Lung (tissue), 12 donors: ENCODE results near the gene RCOR2. TPM values are rescaled to one million over a fixed set of nuclear protein-coding genes. Genes with fewer than 3 reads are reported as not detected.

Source experiments
- ATAC-seq: fragments of 200-7000 bp; cut with Tn5 transposase; one replicate; pipeline ENCODE4 v1.9.1; 2020; ENCODE audit warnings: moderate number of reproducible peaks; ENCODE audit not compliant: insufficient read depth, low FRiP score
- DNase-seq, 3 donors: peaks; one replicate each; pipeline ENCODE4 v3.0.0-alpha.2; 2013 to 2017
- H3K27ac ChIP-seq, 2 donors: one replicate each; pipeline ENCODE4 v1.5.1; 2013; ENCODE audit warnings: mild to moderate bottlenecking in 2 of 2, moderate library complexity in 2 of 2, control low read depth in 1 of 2, inconsistent platforms in 1 of 2, low read depth in 1 of 2, low read length in 1 of 2
- H3K27me3 ChIP-seq, 3 donors: one replicate each; pipeline ENCODE4 v1.5.1; 2013; ENCODE audit warnings: low read length in 2 of 3; ENCODE audit not compliant: control insufficient read depth in 3 of 3, insufficient read depth in 3 of 3
- H3K36me3 ChIP-seq, 4 donors: one replicate each; pipeline ENCODE4 v1.5.1; 2013; ENCODE audit warnings: low read length in 4 of 4, mild to moderate bottlenecking in 1 of 4, moderate library complexity in 1 of 4; ENCODE audit not compliant: control insufficient read depth in 4 of 4, insufficient read depth in 4 of 4
- H3K4me1 ChIP-seq, 5 donors: one replicate each; pipeline ENCODE4 v1.5.1; 2013; ENCODE audit warnings: low read length in 5 of 5, mild to moderate bottlenecking in 2 of 5, moderate library complexity in 1 of 5; ENCODE audit not compliant: control insufficient read depth in 5 of 5, insufficient read depth in 5 of 5
- H3K4me3 ChIP-seq: one replicate; pipeline ENCODE4 v1.5.1; 2013; ENCODE audit warnings: mild to moderate bottlenecking, control low read depth, moderate library complexity
- H3K9ac ChIP-seq, 2 donors: one replicate each; pipeline ENCODE4 v1.5.1; 2013; ENCODE audit warnings: low read length in 2 of 2, control low read depth in 1 of 2; ENCODE audit not compliant: insufficient read depth in 1 of 2
- H3K9me3 ChIP-seq, 4 donors: one replicate each; pipeline ENCODE4 v1.5.1; 2013; ENCODE audit warnings: low read length in 3 of 4, mild to moderate bottlenecking in 1 of 4, moderate library complexity in 1 of 4; ENCODE audit not compliant: control insufficient read depth in 4 of 4, insufficient read depth in 3 of 4
- WGBS, 2 donors: extraction: QIAGEN DNeasy Blood & Tissue Kit; methylation state at CpG; one replicate each; pipeline ENCODE4 v1.1.7; 2013; 5-methylcytosine and 5-hydroxymethylcytosine counted together
- polyA plus RNA-seq, 2 donors: library from polyadenylated mRNA; stranded (reverse); fragments of 200-250 nt; gene quantifications; one replicate each; pipeline ENCODE4 v1.2.1, GENCODE V29; 2013
- total RNA-seq, 2 donors: library from RNA; depleted of rRNA in 1 of 2; stranded (reverse); fragments of >200 nt in 1 of 2; gene quantifications; one replicate each; pipeline ENCODE4 v1.2.1, GENCODE V29; 2014 to 2021
- TF ChIP-seq, protein P1 (sequence below): IDR thresholded peaks from 2 replicates; pipeline ENCODE4 v1.5.1; 2012; ENCODE audit warnings: mild to moderate bottlenecking; ENCODE audit errors: control extremely low read depth, extremely low read depth
- donor health status: control.
- donor health status: control.
- donor health status: Bipolar disorder and iron deficiency.
- donor health status: healthy.
- donor health status: DM: yes; HTN: yes; CAD: no.

The RCOR2 gene
- total and polyA plus RNA-seq, 4 donors = 0.16 to 1.6 (median 0.87) TPM

GRCh38 chr11:63892228-63892627 is 24.7 kb downstream of the RCOR2 start:
- peaks cover 0 to 34% (median 4%) of the 10 kb centered on the region in 5 donors for H3K4me1 ChIP-seq
- 24 to 34% methylated on average over 3 of the region's 3 CpGs for WGBS, 2 donors
- ATAC-seq (no peak), DNase-seq (peak in 2 of 3 donors; percentile 25 to 55)
- peaks cover 9 to 17% (median 15%) of the 10 kb centered on the region in 4 donors for H3K36me3 ChIP-seq
- no peak overlapping the region for H3K4me3 ChIP-seq
- no peak overlapping the region for H3K27ac ChIP-seq
- H3K9ac ChIP-seq = no peak overlapping the region
- TF ChIP-seq, protein P1, sequence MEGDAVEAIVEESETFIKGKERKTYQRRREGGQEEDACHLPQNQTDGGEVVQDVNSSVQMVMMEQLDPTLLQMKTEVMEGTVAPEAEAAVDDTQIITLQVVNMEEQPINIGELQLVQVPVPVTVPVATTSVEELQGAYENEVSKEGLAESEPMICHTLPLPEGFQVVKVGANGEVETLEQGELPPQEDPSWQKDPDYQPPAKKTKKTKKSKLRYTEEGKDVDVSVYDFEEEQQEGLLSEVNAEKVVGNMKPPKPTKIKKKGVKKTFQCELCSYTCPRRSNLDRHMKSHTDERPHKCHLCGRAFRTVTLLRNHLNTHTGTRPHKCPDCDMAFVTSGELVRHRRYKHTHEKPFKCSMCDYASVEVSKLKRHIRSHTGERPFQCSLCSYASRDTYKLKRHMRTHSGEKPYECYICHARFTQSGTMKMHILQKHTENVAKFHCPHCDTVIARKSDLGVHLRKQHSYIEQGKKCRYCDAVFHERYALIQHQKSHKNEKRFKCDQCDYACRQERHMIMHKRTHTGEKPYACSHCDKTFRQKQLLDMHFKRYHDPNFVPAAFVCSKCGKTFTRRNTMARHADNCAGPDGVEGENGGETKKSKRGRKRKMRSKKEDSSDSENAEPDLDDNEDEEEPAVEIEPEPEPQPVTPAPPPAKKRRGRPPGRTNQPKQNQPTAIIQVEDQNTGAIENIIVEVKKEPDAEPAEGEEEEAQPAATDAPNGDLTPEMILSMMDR = no peak
- no peaks in the 10 kb centered on the region for H3K27me3 ChIP-seq
- no peaks in the 10 kb centered on the region for H3K9me3 ChIP-seq

GRCh38 chr11:63890368-63890767 is 26.6 kb downstream of the RCOR2 start:
- no peaks in the 10 kb centered on the region for H3K27me3 ChIP-seq
- no peak overlapping the region for H3K27ac ChIP-seq
- H3K36me3 ChIP-seq = peaks cover 2 to 9% (median 3%) of the 10 kb centered on the region in 4 donors
- DNase-seq (no peak), ATAC-seq (no peak)
- peaks cover 0 to 35% (median 4%) of the 10 kb centered on the region in 5 donors for H3K4me1 ChIP-seq
- H3K9me3 ChIP-seq = no peaks in the 10 kb centered on the region
- no peak overlapping the region for H3K9ac ChIP-seq
- TF ChIP-seq, protein P1 = no peak
- 81 to 84% methylated on average over 7 of the region's 7 CpGs for whole genome bisulfite sequencing, 2 donors
- H3K4me3 ChIP-seq = no peak overlapping the region

DNA sequence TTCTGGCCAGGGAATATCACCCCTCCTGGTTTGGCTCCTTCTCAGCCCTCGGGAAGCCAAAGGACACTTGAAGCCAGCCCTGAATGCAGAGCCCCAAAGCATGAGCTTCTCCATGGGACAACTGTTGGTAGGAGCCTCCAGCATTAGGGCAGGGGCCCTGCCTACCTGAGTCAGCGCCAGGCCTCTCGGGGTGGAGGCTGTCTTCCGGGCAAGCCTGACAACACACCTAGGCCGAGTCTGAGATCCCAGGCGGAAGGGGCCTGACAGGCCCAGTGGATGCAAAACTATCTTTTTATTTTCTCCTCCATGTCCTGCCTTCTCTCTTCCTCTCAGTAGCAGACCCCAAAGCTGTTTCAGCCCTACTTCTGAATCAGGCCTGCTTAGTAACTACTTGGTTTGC is 27.6 kb downstream of the RCOR2 start:
- 75 to 90% methylated on average over 6 of the region's 6 CpGs for WGBS, 2 donors
- H3K9ac ChIP-seq = no peak overlapping the region
- ATAC-seq (no peak), DNase-seq (no peak)
- peak overlapping the region in 1 of 2 donors; percentile 61 for H3K27ac ChIP-seq
- no peaks in the 10 kb centered on the region for H3K27me3 ChIP-seq
- TF ChIP-seq, protein P1 = no peak
- H3K4me1 ChIP-seq = peaks cover 2 to 35% (median 4%) of the 10 kb centered on the region in 5 donors
- peaks cover 0 to 2% (median under 1%) of the 10 kb centered on the region in 4 donors for H3K36me3 ChIP-seq
- H3K9me3 ChIP-seq = no peaks in the 10 kb centered on the region
- no peak overlapping the region for H3K4me3 ChIP-seq
